NCI-H1694 treated with DMSO at 0.1 percent for 48 hours (cell line): ENCODE results near the gene ICA1.
"Not testable (repeated sequence)": the region's sequence is repeated elsewhere in the genome, so short reads cannot be mapped to it uniquely, and the experiment has no call there.

Source experiments
- DNase-seq: peaks from one replicate; lab custom pipeline; 2025; lab: John Stamatoyannopoulos, UW

ICA1 gene

GRCh38 chr7:8260871-8261694 is 884 bp downstream of the ICA1 start:
- peak; percentile 53 for DNase-seq

GRCh38 chr7:8259586-8260222 is 2.3 kb downstream of the ICA1 start:
- no peak for DNase-seq

GRCh38 chr7:8258734-8259133 is 3.2 kb downstream of the ICA1 start:
- DNase-seq: no peak

- no peak for DNase-seq
Observed at GRCh38 chr7:8258166-8258565, 3.8 kb downstream of the ICA1 start.

- DNase-seq: no peak
Observed at GRCh38 chr7:8255680-8256655, 6.0 kb downstream of the ICA1 start.

GRCh38 chr7:8254667-8255066 is 7.3 kb downstream of the ICA1 start:
- DNase-seq: no peak

- DNase-seq: no peak
Observed at GRCh38 chr7:8254215-8254614, 7.8 kb downstream of the ICA1 start.

GRCh38 chr7:8251195-8251594 is 10.8 kb downstream of the ICA1 start:
- no peak for DNase-seq

- DNase-seq: no peak
Observed at GRCh38 chr7:8250547-8250946, 11.4 kb downstream of the ICA1 start.

GRCh38 chr7:8249121-8249520 is 12.8 kb downstream of the ICA1 start:
- no peak for DNase-seq

- no peak for DNase-seq
Observed at GRCh38 chr7:8246020-8246419, 15.9 kb downstream of the ICA1 start.

GRCh38 chr7:8245032-8245431 is 16.9 kb downstream of the ICA1 start:
- not testable (repeated sequence) for DNase-seq

- not testable (repeated sequence) for DNase-seq
Observed at GRCh38 chr7:8243059-8243458, 18.9 kb downstream of the ICA1 start.

GRCh38 chr7:8239702-8240362 is 22.1 kb downstream of the ICA1 start:
- DNase-seq: not testable (repeated sequence)

GRCh38 chr7:8236780-8237407 is 25.1 kb downstream of the ICA1 start:
- DNase-seq: no peak

- DNase-seq: no peak
Observed at GRCh38 chr7:8232999-8233847, 28.7 kb downstream of the ICA1 start.

GRCh38 chr7:8229927-8230326 is 32.0 kb downstream of the ICA1 start:
- no peak for DNase-seq

GRCh38 chr7:8228766-8229674 is 32.9 kb downstream of the ICA1 start:
- DNase-seq: no peak

GRCh38 chr7:8228068-8228467 is 33.9 kb downstream of the ICA1 start:
- no peak for DNase-seq
